22Rv1 (cell line): Measurements from ENCODE around the gene APOA5.

Experiments used
- H3K27ac ChIP-seq: fragments of 450-650 bp; 2 replicates; pipeline ENCODE4 v1.5.1; 2017
- ZFX ChIP-seq: fragments of 450-650 bp; IDR thresholded peaks from 2 replicates; pipeline ENCODE4 v1.6.1; 2017; ENCODE audit warnings: antibody characterized with exemption, borderline replicate concordance
- TF ChIP-seq, protein P1 (sequence below): fragments of 450-650 bp; IDR thresholded peaks from 2 replicates; pipeline ENCODE4 v1.5.1; 2017; ENCODE audit warnings: mild to moderate bottlenecking

APOA5 gene, protein sequence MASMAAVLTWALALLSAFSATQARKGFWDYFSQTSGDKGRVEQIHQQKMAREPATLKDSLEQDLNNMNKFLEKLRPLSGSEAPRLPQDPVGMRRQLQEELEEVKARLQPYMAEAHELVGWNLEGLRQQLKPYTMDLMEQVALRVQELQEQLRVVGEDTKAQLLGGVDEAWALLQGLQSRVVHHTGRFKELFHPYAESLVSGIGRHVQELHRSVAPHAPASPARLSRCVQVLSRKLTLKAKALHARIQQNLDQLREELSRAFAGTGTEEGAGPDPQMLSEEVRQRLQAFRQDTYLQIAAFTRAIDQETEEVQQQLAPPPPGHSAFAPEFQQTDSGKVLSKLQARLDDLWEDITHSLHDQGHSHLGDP

DNA sequence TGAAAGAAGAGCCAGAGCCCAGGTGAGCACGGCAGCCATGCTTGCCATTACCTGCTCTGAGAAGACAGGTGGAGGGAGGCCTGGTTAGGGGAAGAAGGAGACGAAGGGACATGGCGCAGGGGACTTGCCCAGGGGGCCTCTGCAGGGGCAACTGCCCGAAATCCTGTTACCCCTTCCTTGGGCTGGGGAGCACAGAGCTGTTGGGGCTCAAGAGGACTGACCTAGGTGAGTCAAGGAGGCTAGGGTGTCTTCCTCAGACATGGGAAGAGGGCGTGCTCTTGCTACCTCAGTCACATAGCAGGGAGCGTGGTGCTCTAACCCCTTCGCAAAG, at the start of gene APOA5:
APOA5 (minus strand) TSS at position 67 of the 331 bp plus-strand sequence; CDS start at position 48, 19 bp downstream.
- H3K27ac ChIP-seq = no peak within 1 kb of the TSS
- TF ChIP-seq ZFX = no peak
- TF ChIP-seq, protein P1, sequence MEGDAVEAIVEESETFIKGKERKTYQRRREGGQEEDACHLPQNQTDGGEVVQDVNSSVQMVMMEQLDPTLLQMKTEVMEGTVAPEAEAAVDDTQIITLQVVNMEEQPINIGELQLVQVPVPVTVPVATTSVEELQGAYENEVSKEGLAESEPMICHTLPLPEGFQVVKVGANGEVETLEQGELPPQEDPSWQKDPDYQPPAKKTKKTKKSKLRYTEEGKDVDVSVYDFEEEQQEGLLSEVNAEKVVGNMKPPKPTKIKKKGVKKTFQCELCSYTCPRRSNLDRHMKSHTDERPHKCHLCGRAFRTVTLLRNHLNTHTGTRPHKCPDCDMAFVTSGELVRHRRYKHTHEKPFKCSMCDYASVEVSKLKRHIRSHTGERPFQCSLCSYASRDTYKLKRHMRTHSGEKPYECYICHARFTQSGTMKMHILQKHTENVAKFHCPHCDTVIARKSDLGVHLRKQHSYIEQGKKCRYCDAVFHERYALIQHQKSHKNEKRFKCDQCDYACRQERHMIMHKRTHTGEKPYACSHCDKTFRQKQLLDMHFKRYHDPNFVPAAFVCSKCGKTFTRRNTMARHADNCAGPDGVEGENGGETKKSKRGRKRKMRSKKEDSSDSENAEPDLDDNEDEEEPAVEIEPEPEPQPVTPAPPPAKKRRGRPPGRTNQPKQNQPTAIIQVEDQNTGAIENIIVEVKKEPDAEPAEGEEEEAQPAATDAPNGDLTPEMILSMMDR = no peak

DNA sequence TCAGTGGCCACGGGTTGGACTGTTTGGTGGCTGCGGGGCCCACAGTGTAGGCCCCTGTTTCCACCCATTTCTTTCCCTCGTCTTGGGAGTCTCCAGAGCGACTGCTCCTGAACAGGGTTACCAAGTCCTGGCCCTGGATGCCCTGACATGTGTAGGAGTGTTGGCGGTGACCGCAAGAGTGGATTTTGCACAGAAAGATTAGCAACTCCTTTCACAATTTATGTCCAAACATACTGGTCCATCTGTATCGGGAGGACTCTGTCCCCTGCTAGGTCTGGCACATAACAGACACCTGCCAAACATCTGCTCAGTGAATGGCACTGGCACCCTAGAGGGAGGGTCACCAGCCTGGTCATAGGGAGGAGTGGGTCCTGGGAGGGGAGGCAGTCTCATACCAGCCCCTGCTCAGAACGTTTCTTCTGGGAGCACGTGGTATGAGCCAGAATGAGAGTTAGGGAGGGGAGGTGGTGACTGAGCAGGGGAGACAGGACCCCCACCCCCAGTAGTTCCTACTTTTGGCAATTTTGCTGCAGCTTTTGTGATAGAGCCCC, 49.1 kb upstream of the APOA5 start:
- TF ChIP-seq, protein P1 = no peak
- no peak for TF ChIP-seq ZFX

DNA sequence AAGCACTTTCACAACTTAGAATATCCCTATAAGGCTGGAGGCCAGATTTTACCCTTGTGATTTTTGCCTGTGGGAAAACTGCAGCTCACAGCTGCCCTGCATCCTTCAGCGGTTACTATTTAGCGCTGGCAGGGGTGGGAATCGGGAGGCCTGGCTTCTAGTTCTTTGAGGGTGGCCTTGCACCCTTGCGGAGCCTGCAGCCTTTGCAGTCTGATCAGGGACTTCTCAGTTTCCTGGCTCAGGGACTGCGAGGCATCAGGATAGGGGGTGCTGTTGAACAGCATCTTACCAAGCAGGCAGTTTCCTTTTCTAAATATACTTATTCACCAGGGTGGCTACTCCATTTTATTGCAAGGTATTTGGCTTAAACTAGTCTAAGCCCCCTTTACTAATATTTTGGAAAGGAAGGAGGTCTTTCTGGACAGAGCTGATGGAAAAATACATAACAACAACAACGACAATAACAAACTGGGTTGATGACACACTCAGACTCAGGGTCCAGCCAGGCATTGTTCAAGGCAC, 48.6 kb upstream of the APOA5 start:
- TF ChIP-seq, protein P1 = peak; percentile 8; the same call in 1 of the 2 replicates
- no peak for TF ChIP-seq ZFX

More for the DNA sequence above, 49.1 kb upstream of the APOA5 start:
- no peak overlapping the region for H3K27ac ChIP-seq

DNA sequence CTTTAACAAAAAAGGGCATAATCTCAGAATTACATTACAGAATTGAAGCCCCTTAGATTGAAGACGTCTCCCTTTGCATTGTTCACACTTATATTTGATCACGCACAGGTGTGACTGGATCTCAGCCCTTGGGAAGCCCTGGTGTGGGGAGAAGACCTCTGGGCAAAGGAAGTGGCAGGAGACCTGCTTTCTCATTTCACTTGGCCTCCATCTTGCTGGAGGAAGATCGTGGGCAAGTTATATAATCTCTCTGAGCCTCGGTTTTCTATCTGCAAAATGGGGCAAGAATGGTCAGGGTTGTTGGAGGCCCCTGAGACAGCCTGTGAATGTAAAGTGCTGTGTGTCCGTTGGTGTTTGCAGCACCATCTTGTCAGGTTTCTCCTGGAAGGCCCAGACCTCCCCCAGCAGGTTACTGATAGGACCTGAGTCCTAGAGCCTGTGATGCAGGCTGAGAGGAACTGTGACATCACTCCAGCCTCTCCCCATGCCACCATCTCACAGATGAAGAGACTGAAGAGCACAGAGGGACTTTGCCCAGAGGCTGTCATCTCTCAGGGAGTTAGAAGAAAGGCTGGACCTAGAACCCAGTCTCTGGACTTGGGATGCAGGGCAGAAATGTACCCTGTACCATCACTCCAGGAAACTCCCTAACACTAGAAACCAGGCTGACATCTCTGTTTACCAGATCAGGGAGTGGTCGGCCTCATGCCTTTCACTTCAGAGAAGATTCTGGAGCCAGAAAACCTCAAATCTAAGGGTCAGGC, 46.8 kb upstream of the APOA5 start:
- no peak overlapping the region for H3K27ac ChIP-seq
- no peak for TF ChIP-seq ZFX
- TF ChIP-seq, protein P1 = no peak

More for the DNA sequence above, 48.6 kb upstream of the APOA5 start:
- H3K27ac ChIP-seq = no peak overlapping the region

DNA sequence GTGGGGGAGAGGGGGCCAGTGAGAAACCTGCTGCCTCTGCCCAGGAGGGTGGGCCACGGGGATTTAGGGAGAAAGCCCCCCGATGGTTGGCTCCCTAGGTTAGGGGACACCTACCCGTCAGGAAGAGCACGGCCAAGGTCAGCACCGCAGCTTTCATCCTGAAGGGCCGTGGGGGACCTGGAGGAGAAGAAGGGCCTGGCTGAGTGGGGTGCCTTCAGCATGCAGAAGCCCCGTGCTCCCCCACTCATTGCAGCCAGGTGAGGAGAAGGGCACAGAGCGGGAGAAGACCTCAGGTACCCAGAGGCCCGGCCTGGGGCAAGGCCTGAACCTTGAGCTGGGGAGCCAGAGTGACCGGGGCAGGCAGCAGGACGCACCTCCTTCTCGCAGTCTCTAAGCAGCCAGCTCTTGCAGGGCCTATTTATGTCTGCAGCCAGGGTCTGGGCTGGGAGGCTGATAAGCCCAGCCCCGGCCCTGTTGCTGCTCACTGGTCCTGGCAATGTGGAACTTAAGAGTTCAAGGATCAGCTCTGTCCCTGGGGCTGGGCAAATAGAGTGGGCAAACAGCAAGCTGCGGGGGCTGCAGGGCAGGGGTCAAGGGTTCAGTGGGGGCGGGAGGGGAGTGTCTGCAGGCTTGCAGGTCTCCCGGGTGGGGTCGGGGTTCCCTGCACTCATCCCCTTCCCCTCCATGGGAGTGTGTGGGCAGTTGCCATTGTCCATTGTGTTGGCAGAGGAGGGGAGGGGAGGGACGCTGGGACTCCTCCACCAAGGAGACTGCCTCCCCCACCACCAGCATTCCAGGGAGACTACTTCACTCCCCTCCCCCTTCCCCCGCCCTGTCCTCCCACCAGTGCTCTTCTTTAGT, 45.8 kb upstream of the APOA5 start, which contains the start of gene APOA1:
APOA1 (minus strand) TSS at position 392 of the 861 bp plus-strand sequence; CDS start at position 157, 235 bp downstream.
- H3K27ac ChIP-seq = peak within 1 kb of the TSS; percentile 73
- no peak for TF ChIP-seq ZFX
- TF ChIP-seq, protein P1 = no peak

DNA sequence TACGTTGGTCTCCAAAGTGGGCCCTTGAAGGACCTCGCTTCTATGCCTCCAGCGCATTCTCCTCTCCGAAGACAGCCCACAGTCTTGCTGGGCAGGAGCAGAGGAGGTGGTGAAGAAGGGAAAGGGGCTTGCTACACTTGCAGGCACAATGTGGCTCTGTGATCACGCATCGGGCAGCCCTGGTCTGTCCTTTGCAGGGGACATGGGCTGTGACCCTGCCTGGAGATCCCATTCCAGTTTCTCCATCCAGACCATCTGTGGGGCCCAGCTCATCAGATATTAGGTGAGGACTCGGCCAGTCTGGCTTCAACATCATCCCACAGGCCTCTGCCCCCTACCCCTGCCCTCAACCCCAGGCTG, 44.9 kb upstream of the APOA5 start:
- peak overlapping the region; percentile 73 for H3K27ac ChIP-seq
- no peak for TF ChIP-seq ZFX
- TF ChIP-seq, protein P1 = no peak
